ENCODE results near the gene LRRC3B. TPM values are rescaled to one million over a fixed set of nuclear protein-coding genes. Genes with fewer than 3 reads are reported as not detected.
A peak's percentile ranks its signal among the peaks of the same experiment; 100 is the strongest.
"Not testable (repeated sequence)": the region's sequence is repeated elsewhere in the genome, so short reads cannot be mapped to it uniquely, and the experiment has no call there.

LRRC3B gene, protein sequence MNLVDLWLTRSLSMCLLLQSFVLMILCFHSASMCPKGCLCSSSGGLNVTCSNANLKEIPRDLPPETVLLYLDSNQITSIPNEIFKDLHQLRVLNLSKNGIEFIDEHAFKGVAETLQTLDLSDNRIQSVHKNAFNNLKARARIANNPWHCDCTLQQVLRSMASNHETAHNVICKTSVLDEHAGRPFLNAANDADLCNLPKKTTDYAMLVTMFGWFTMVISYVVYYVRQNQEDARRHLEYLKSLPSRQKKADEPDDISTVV
- polyA plus RNA-seq (ENCODE audit: insufficient read length in 4 of 4) = 1 to 10 TPM; 1.4 to 2.5 (median 1.6) TPM

GRCh38 chr3:26622621-26623418, at the start of gene LRRC3B:
Gene LRRC3B (plus strand): TSS chr3:26622772. CDS start chr3:26709673, 86,901 bp downstream.
- DNase-seq (ENCODE audit: low read depth in 4 of 4, low spot score in 3 of 4) = peak in 1 of 4 donors; percentile 21

DNA sequence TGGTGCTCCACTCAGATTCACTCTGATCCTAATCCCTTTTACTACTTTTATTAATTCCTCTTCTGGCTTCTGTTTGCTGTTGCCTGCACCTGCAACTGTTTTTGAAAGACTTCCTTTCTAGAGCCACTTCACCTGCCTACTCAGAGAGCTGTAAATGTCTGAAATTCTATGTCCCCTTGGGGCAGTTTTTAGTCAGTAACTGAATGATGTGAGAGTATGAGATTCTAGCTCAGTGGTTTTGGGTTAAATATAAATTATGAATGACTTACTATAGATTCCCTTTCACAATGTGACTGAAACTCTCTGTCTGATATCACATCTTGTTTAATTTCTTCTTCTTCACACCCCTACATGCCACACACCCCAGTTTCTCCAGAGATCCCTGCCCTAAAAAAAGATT, 47.8 kb upstream of the LRRC3B start:
- DNase-seq (ENCODE audit: low read depth in 4 of 4, low spot score in 3 of 4) = no peak

DNA sequence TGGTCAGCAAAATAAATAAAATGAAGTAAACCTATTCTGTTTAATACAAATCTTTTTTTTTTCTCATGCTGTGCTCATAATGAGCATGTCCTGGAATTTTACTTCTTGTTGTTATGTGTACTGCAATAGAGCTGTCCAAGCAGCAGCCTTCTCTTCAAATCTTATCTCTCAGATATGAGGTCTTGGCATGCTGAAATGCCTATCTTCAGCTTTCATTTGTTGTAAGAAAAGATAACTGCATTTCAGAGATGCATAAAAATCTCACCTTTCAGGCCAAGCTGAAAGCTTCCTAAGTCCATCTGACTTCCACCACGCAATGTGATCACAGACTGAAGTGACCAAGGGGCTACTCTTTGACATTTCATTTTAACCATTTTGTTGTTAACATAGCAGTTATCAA, 43.5 kb upstream of the LRRC3B start:
- no peak for DNase-seq (ENCODE audit: low read depth in 4 of 4, low spot score in 3 of 4)

DNA sequence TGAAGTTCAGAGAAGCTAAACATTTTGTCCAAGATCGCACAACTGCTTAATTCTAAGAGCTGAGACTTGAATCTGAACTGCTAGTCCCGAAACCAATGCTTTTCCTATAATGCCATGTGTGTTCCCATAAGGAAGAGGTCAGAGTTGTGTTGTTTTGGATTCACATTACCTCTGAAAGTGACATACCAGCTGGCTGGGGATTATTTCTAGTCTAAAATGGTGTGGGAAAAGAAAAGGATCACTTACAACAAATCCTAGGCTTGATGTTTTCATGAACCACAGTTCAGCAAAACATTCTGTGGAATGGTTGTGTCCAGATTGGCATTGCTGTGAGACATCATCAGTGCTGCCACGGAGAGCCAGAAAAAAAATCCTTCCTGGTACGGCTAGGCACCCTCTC, 35.0 kb upstream of the LRRC3B start:
- DNase-seq (ENCODE audit: low read depth in 4 of 4, low spot score in 3 of 4) = no peak

- DNase-seq (ENCODE audit: low read depth in 4 of 4, low spot score in 3 of 4) = no peak
Measured at GRCh38 chr3:26588931-26589330, 33.6 kb upstream of the LRRC3B start.

- DNase-seq (ENCODE audit: low read depth in 4 of 4, low spot score in 3 of 4) = no peak
Measured at GRCh38 chr3:26589678-26590077, 32.9 kb upstream of the LRRC3B start.

DNA sequence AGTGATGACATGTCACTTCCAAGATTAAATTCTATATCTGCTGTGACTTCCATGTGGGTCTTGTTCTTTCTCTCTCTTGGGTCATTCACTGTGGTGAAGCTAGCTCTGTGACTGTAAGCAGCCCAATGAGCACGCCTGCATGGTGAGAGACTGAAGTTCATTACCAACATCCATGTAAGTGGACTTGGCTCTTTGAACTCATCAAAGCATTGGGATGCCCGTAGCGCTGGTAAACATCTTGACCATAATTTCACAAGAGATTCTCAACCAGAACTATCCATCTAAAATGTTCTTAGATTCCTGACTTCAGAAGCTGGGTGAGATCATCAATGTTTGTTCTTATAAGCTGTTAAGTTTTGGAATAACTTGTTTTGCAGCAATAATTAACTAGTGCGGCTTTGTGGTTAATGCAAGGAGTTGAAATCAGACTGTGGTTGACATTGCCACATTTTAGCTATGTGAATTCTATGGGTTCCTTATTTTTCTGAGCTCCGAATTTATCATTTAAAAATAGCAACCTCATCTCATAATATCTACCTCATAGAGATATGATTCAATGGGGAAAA, 31.6 kb upstream of the LRRC3B start:
- DNase-seq (ENCODE audit: low read depth in 4 of 4, low spot score in 3 of 4) = no peak

GRCh38 chr3:26591926-26592325, 30.6 kb upstream of the LRRC3B start:
- no peak for DNase-seq (ENCODE audit: low read depth in 4 of 4, low spot score in 3 of 4)

DNA sequence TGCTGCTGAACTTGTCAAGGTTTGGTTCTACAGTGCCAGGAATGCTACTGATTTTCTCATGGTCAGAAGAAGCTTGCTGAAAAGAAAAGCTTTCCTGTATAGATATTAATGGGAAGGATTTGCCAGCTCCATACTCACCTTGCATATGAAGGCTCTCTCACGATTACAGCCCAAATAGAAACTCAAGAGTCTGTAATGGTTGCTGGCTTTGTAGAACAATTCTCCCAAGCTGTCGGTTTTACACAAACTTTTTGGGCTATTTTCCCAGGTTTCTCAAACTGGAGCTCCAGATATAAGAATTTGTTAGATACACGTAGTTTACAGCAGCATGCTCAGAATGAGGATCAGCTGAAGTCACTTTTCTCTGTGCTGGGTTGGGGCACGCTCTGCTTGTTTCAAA, 30.1 kb upstream of the LRRC3B start:
- DNase-seq (ENCODE audit: low read depth in 4 of 4, low spot score in 3 of 4) = no peak

DNA sequence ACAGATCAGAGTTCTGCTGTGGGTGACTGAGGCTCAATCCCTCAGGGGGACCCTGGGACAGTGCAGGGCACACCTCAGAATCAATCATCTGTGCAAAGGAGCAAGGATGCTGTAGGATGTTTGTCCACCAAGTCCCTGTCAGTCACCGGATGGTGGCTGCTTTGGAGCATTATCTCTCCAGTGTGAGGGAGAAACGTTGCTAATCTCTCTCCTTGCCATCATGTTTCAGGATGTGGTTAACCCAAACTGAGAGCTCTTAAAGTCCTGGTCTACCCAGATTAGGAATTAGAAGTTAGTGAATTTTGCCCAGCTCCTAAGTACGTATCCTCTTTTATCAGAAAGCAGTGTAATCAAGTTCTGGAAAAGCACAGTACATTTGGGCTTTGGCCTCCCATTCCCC, 26.2 kb upstream of the LRRC3B start:
- no peak for DNase-seq (ENCODE audit: low read depth in 4 of 4, low spot score in 3 of 4)

DNA sequence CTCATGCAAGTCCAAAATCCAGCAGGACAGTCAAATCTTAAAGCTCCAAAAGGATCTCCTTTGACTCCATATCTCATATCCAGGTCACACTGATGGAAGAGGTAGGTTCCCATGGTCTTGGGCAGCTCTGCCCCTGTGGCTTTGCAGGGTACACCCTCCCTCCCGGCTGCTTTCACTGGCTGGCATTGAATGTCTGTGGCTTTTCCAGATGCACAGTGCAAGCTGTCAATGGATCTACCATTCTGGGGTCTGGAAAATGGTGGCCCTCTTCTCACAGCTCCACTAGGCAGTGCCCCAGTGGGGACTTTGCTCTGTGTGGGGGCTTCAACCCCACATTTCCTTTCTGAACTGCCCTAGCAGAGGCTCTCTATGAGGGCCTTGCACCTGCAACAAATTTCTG, 19.3 kb upstream of the LRRC3B start:
- DNase-seq (ENCODE audit: low read depth in 4 of 4, low spot score in 3 of 4) = not testable (repeated sequence)

DNA sequence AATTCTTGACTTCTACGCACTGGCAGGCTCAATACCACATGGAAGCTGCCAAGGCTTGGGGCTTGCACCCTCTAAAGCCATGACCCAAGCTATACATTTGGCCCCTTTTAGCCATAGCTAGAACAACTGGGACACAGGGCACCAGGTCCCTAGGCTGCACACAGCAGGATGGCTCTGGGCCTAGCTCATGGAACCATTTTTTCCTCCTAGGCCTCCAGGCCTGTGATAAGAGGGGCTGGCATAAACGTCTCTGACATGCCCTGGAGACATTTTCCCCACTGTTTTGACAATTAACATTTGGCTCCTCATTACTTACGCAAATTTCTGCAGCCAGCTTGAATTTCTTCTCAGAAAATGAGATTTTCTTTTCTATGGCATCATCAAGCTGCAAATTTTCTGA, 18.8 kb upstream of the LRRC3B start:
- not testable (repeated sequence) for DNase-seq (ENCODE audit: low read depth in 4 of 4, low spot score in 3 of 4)

- no peak for DNase-seq (ENCODE audit: low read depth in 4 of 4, low spot score in 3 of 4)
Measured at GRCh38 chr3:26614006-26614685, 8.4 kb upstream of the LRRC3B start.

DNA sequence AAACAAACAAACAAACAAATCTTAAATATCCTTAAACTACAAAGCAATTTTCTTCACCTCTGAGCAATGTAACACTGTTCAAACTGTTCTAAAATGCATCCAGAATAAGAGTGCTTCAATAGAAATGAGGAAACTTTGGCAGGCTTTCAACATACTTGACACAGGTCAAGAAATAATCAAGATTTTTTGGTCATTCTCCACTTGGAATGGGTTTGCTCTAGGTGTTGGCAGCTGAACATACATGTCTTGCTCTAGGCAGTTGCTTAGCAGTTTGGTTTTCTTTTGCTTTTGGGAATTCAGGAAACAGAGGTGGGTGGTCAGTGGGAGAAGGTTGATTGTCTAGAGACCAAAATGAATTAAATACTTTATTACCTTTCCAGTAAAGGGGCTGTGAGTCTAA, 1.4 kb upstream of the LRRC3B start:
- no peak for DNase-seq (ENCODE audit: low read depth in 4 of 4, low spot score in 3 of 4)

GRCh38 chr3:26621906-26622620, 509 bp upstream of the LRRC3B start:
- DNase-seq (ENCODE audit: low read depth in 4 of 4, low spot score in 3 of 4) = no peak

- DNase-seq (ENCODE audit: low read depth in 4 of 4, low spot score in 3 of 4) = no peak
Measured at GRCh38 chr3:26623419-26624208, 1.0 kb downstream of the LRRC3B start.

DNA sequence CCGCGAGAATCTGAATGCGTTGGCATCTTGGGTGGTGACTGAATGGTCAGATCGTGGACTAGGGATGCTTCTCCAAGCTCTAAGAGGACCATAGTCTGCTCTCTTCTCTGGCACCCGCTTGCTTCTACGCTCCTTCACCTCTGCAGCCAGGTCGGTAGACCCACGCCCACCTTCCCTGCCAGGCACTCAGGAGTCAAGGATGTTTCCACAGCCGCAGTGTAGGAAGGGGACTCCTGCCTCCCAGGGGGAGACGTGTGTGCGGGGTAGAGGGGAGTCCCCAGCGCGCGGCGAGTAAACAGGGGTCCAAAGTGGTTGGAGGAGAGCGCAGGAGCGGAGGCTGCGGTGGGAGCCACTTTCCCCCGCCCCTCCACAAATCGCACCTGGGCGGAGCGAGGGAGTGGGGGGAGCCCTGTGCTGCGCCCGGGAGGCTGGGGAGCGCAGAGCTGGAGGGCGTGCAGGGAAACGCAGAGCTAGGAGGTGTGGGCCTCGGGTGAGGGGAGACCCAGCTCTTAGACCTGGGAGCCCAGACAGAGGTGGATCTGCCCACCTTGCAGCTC, 1.7 kb downstream of the LRRC3B start:
- DNase-seq (ENCODE audit: low read depth in 4 of 4, low spot score in 3 of 4) = no peak

DNA sequence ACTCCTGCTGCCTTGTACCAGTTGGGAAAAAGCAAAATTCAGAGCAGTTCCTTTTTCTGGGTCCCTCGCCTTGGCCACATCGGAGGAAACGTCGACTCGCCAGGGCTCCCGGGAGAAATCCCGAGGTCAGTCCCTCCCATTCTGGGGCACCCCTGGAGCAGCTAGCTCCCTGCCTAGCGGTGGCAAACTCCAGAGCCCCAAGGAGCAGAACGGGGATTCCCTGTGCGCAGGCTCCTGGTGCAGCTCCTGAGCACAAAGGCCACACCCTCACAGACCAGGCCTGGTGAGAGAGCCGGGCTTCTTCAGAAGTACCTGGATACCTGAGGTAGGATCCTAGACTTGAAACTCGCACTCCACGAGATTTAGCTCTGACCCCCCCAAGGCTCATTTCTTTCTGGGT, 2.6 kb downstream of the LRRC3B start:
- no peak for DNase-seq (ENCODE audit: low read depth in 4 of 4, low spot score in 3 of 4)

- DNase-seq (ENCODE audit: low read depth in 4 of 4, low spot score in 3 of 4) = no peak
Measured at GRCh38 chr3:26627080-26627479, 4.5 kb downstream of the LRRC3B start.
